Cardiac muscle cell (in vitro differentiated cells and primary cell): Measurements from ENCODE around the gene LPCAT1. TPM values are rescaled to one million over a fixed set of nuclear protein-coding genes. Genes with fewer than 3 reads are reported as not detected.

ENCODE experiments used
- DNase-seq, 2 donors: peaks; one replicate each; pipeline versions ENCODE4 v3.0.0 to v3.0.0-alpha.2; 2010 to 2017; ENCODE audit warnings: low read depth in 1 of 2, low spot score in 1 of 2
- H3K27ac ChIP-seq: fragments of 200-600 bp; sonication (generic); 2 replicates; pipeline ENCODE4 v1.5.1; 2016
- H3K27me3 ChIP-seq: fragments of 200-600 bp; sonication (generic); 2 replicates; pipeline ENCODE4 v1.6.0; 2016; ENCODE audit warnings: control low read depth
- H3K36me3 ChIP-seq: fragments of 200-600 bp; sonication (generic); 2 replicates; pipeline ENCODE4 v1.5.1; 2016; ENCODE audit warnings: control low read depth
- H3K4me1 ChIP-seq: fragments of 200-600 bp; sonication (generic); 2 replicates; pipeline ENCODE4 v1.8.1; 2017; ENCODE audit warnings: low read depth, mild to moderate bottlenecking, mixed run types
- H3K4me3 ChIP-seq: fragments of 200-600 bp; sonication (generic); 2 replicates; pipeline ENCODE4 v1.5.1; 2016; ENCODE audit warnings: mild to moderate bottlenecking
- H3K9me3 ChIP-seq: fragments of 200-600 bp; sonication (generic); 2 replicates; pipeline ENCODE4 v1.5.1; 2017; ENCODE audit warnings: low read depth, mild to moderate bottlenecking, control low read depth
- polyA plus RNA-seq: library from polyadenylated mRNA; unstranded; fragments of >200 nt; fragmentation: Nextera tagmentation; extraction: Ambion mirVana; gene quantifications from 2 replicates; pipeline ENCODE4 v1.2.1, GENCODE V29; 2016
- total RNA-seq: library from RNA; depleted of rRNA; stranded (reverse); fragments of >200 nt; gene quantifications from 2 replicates; pipeline ENCODE4 v1.2.3, GENCODE V29; 2016
- TF ChIP-seq, protein P1 (sequence below): IDR thresholded peaks from 2 replicates; pipeline ENCODE4 v1.5.1; 2012; ENCODE audit warnings: low read depth, mild to moderate bottlenecking, low read length

Gene LPCAT1
- total and polyA plus RNA-seq, 2 experiments from 2014 or later, result 48.5 to 57.3 TPM

DNA sequence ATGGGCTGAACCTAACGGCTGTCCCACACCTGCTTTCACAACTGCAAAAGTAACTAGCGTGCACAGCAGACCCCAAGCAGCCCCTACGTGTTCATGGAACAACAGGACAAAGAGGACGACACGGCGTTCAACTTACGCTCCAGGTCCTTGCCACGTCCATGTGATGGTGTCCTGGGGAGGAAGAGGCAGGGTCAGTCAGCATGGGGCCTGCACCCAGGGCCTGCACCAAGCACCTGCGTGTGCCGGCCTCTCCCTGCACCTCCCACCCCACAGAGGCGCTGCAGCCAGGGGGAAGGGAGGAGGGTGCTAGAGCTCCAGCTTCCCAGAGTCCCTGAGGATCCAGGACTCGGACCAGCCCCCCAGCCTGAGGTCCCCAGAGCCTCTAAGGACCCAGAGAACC is 43.0 kb downstream of the LPCAT1 start:
- Histone ChIP-seq H3K27ac (no peak overlapping the region), H3K9me3 (no peaks in the 10 kb centered on the region), H3K4me3 (no peak overlapping the region), H3K27me3 (no peaks in the 10 kb centered on the region), H3K36me3 (peaks cover 3% of the 10 kb centered on the region), H3K4me1 (no peaks in the 10 kb centered on the region)
- DNase-seq, result no peak
- TF ChIP-seq, protein P1, sequence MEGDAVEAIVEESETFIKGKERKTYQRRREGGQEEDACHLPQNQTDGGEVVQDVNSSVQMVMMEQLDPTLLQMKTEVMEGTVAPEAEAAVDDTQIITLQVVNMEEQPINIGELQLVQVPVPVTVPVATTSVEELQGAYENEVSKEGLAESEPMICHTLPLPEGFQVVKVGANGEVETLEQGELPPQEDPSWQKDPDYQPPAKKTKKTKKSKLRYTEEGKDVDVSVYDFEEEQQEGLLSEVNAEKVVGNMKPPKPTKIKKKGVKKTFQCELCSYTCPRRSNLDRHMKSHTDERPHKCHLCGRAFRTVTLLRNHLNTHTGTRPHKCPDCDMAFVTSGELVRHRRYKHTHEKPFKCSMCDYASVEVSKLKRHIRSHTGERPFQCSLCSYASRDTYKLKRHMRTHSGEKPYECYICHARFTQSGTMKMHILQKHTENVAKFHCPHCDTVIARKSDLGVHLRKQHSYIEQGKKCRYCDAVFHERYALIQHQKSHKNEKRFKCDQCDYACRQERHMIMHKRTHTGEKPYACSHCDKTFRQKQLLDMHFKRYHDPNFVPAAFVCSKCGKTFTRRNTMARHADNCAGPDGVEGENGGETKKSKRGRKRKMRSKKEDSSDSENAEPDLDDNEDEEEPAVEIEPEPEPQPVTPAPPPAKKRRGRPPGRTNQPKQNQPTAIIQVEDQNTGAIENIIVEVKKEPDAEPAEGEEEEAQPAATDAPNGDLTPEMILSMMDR, result no peak

DNA sequence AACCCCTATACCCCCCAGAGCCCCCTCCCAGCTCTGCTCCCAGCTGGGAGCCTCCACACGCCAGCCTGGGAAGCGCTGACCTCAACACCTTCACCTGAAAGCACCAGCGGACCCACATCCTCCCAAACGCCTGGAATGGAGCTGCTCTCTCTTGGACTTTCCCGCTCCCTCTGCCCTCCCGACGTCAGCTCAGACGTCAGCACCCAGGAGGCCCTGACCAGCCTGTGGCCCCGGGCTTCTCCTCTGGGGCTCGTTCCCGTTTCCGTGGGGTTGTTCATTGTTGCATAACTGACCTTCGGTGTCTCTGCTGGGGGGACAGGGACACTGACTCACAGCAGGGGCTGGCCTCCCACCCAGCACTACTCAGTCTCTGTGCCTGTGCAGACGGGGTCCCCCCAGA is 43.5 kb downstream of the LPCAT1 start:
- no peak overlapping the region for H3K4me3 ChIP-seq
- H3K27me3 ChIP-seq, result no peaks in the 10 kb centered on the region
- peaks cover 3% of the 10 kb centered on the region for H3K36me3 ChIP-seq
- no peaks in the 10 kb centered on the region for H3K4me1 ChIP-seq
- no peaks in the 10 kb centered on the region for H3K9me3 ChIP-seq
- TF ChIP-seq, protein P1, result no peak
- DNase-seq, result peak in 1 of 2 donors; percentile 30
- no peak overlapping the region for H3K27ac ChIP-seq

DNA sequence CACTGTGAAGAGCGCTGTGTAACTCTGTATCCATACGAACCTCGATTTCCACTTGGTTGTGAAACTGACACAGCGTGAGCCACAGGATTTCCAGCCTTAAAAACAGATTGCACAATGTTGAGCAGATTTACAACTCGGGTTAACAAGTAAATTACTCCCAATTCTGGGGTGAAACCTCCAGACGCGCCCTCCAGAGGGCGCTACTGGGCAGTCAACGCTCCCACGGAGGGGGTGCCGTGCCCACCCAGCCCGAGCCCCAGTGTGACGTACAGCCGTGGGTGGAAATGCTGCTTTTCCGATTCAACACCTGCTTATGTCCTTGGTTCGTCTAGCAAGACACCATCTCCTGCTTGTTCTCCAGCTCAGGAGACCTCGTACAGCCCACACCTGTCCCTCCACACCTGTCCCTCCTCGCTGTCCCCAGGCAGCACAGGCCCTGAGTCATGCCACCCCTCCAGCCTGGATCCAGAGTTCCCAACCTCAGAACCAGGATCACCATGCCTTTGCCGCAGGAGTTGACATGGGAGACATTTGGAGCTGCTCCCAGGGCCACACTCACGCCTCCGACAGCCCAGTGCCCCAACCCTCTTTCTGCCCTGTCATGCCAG is 44.1 kb downstream of the LPCAT1 start:
- H3K36me3 ChIP-seq, result peaks cover 3% of the 10 kb centered on the region
- H3K9me3 ChIP-seq, result no peaks in the 10 kb centered on the region
- H3K4me1 ChIP-seq, result no peaks in the 10 kb centered on the region
- TF ChIP-seq, protein P1, result peak; percentile 76
- no peak overlapping the region for H3K27ac ChIP-seq
- H3K27me3 ChIP-seq, result no peaks in the 10 kb centered on the region
- H3K4me3 ChIP-seq, result no peak overlapping the region
- DNase-seq, result peak; percentile 30 to 82

DNA sequence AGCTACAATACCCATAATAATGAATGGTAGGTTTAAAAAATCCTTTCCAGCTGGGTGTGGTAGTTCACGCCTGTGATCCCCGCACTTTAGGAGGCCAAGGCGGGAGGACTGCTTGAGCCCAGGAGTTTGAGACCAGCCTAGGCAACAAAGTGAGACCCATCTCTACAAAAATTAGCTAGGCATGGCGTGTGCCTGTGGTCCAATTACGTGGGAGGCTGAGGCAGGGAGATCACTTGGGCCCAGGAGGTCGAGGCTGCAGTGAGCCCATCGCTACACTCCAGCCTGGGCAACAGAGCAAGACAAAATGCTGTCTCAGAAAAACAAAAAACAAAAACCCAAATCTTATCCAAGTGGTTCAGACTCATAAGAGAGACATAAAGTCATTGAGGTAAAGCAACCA is 44.7 kb downstream of the LPCAT1 start:
- Histone ChIP-seq H3K4me3 (no peak overlapping the region), H3K27ac (no peak overlapping the region), H3K9me3 (no peaks in the 10 kb centered on the region), H3K27me3 (no peaks in the 10 kb centered on the region), H3K4me1 (no peaks in the 10 kb centered on the region), H3K36me3 (peaks cover 3% of the 10 kb centered on the region)
- TF ChIP-seq, protein P1, result no peak
- no peak for DNase-seq

DNA sequence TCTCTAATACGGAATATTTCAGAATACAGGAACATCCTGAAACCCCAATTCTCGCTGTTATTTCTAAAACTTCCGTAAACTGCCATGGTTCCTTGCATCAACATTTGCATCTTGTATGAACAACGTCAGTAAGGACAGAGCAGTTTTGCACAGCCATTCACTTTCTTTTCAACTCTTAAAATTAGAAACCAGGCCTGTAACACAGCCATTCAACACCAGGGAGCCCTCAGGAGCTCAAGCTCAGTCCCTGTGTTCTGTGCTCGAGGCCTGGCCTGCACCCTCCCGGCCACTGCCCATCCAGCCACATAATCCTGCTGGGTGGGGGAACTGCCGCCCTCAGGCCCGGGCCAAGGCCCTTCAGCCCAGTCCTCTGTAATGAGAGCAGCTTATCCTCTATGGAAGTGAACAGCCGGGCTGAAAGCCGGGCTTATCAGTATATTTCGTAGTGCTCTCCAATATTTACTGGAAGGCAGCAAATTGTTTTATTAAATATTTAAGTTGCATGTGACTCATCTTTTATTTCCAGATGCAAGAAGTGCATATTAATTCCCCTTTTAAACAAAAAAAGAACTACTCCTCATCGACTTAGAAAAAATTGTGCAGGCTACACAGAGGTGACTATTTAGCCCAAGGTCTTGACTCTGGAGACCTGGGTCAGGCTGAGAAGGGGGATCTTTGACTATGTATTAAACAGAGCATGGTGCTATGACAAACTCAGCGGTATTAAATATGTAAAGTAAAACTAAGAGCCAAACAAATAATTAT is 45.3 kb downstream of the LPCAT1 start:
- H3K27ac ChIP-seq, result no peak overlapping the region
- no peaks in the 10 kb centered on the region for H3K27me3 ChIP-seq
- no peaks in the 10 kb centered on the region for H3K4me1 ChIP-seq
- no peak for DNase-seq
- TF ChIP-seq, protein P1, result no peak
- no peaks in the 10 kb centered on the region for H3K9me3 ChIP-seq
- H3K4me3 ChIP-seq, result no peak overlapping the region
- H3K36me3 ChIP-seq, result peaks cover 6% of the 10 kb centered on the region
